GM21390 (cell line): Measurements from ENCODE around the gene ANKMY2.
"Not testable (repeated sequence)": the region's sequence is repeated elsewhere in the genome, so short reads cannot be mapped to it uniquely, and the experiment has no call there.

Source experiments
- ATAC-seq: cut with Tn5 transposase; IDR thresholded peaks from one replicate; pipeline ENCODE4 v1.9.1; 2021; ENCODE audit not compliant: unreplicated experiment

ANKMY2 gene

GRCh38 chr7:16659854-16660497 is 14.4 kb upstream of the ANKMY2 start:
- not testable (repeated sequence) for ATAC-seq

GRCh38 chr7:16657656-16658279 is 12.2 kb upstream of the ANKMY2 start:
- ATAC-seq: no peak

- no peak for ATAC-seq
Observed at GRCh38 chr7:16656141-16656540, 10.6 kb upstream of the ANKMY2 start.

- ATAC-seq: no peak
Observed at GRCh38 chr7:16655394-16655793, 9.8 kb upstream of the ANKMY2 start.

- ATAC-seq: no peak
Observed at GRCh38 chr7:16652888-16653287, 7.3 kb upstream of the ANKMY2 start.

GRCh38 chr7:16652240-16652583 is 6.7 kb upstream of the ANKMY2 start:
- no peak for ATAC-seq

GRCh38 chr7:16651396-16652239 is 6.1 kb upstream of the ANKMY2 start:
- ATAC-seq: no peak

GRCh38 chr7:16650266-16650665 is 4.7 kb upstream of the ANKMY2 start:
- no peak for ATAC-seq

- ATAC-seq: no peak
Observed at GRCh38 chr7:16649196-16649595, 3.6 kb upstream of the ANKMY2 start.

- ATAC-seq: no peak
Observed at GRCh38 chr7:16648551-16648950, 3.0 kb upstream of the ANKMY2 start.

GRCh38 chr7:16647435-16647960 is 1.9 kb upstream of the ANKMY2 start:
- ATAC-seq: no peak

GRCh38 chr7:16646472-16647072 is 1.0 kb upstream of the ANKMY2 start:
- ATAC-seq: no peak

GRCh38 chr7:16644636-16645592 is 640 bp downstream of the ANKMY2 start:
- no peak for ATAC-seq

GRCh38 chr7:16644157-16644556 is 1.4 kb downstream of the ANKMY2 start:
- no peak for ATAC-seq

GRCh38 chr7:16638282-16639280 is 7.0 kb downstream of the ANKMY2 start:
- no peak for ATAC-seq

- no peak for ATAC-seq
Observed at GRCh38 chr7:16637379-16637778, 8.2 kb downstream of the ANKMY2 start.

- no peak for ATAC-seq
Observed at GRCh38 chr7:16636555-16637101, 8.9 kb downstream of the ANKMY2 start.

GRCh38 chr7:16634271-16634738 is 11.2 kb downstream of the ANKMY2 start:
- ATAC-seq: no peak

- no peak for ATAC-seq
Observed at GRCh38 chr7:16630654-16631053, 14.9 kb downstream of the ANKMY2 start.
